D721Med (cell line): Measurements from ENCODE around the gene UGT1A4.

Experiments used
- DNase-seq: peaks from one replicate; pipeline ENCODE4 v3.0.0; 2011; ENCODE audit warnings: low spot score; ENCODE audit not compliant: insufficient read length
- FAIRE-seq: peaks from 2 replicates; lab custom pipeline; 2011; peaks lifted over from hg19 to GRCh38; lab: Jason Lieb, UNC
- TF ChIP-seq, protein P1 (sequence below): IDR thresholded peaks from 2 replicates; pipeline ENCODE4 v1.5.1; 2012; ENCODE audit warnings: mild to moderate bottlenecking, control low read depth; ENCODE audit not compliant: insufficient read depth; ENCODE audit errors: missing control alignments

The UGT1A4 gene

DNA sequence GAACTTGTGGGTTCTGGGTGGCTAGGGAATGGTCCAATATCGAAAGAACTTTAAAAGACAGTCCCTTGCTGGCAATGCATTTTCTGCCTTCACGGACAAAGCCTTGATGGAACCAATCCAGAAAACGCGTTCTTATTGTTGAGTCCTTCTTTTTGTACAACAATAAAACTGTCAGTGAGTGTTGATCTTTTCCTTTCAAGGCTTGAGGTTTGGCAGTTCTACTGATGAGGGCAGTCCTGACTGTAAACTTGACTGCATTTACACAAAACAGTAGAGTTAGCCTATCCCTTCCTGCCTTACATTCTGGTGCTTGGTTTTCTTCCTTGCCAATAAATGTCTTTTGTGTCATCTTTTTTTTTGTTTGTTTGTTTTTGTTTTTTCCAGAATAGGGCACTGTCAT is 39.3 kb upstream of the UGT1A4 start:
- FAIRE-seq, result no peak
- TF ChIP-seq, protein P1, sequence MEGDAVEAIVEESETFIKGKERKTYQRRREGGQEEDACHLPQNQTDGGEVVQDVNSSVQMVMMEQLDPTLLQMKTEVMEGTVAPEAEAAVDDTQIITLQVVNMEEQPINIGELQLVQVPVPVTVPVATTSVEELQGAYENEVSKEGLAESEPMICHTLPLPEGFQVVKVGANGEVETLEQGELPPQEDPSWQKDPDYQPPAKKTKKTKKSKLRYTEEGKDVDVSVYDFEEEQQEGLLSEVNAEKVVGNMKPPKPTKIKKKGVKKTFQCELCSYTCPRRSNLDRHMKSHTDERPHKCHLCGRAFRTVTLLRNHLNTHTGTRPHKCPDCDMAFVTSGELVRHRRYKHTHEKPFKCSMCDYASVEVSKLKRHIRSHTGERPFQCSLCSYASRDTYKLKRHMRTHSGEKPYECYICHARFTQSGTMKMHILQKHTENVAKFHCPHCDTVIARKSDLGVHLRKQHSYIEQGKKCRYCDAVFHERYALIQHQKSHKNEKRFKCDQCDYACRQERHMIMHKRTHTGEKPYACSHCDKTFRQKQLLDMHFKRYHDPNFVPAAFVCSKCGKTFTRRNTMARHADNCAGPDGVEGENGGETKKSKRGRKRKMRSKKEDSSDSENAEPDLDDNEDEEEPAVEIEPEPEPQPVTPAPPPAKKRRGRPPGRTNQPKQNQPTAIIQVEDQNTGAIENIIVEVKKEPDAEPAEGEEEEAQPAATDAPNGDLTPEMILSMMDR, result no peak
- no peak for DNase-seq

DNA sequence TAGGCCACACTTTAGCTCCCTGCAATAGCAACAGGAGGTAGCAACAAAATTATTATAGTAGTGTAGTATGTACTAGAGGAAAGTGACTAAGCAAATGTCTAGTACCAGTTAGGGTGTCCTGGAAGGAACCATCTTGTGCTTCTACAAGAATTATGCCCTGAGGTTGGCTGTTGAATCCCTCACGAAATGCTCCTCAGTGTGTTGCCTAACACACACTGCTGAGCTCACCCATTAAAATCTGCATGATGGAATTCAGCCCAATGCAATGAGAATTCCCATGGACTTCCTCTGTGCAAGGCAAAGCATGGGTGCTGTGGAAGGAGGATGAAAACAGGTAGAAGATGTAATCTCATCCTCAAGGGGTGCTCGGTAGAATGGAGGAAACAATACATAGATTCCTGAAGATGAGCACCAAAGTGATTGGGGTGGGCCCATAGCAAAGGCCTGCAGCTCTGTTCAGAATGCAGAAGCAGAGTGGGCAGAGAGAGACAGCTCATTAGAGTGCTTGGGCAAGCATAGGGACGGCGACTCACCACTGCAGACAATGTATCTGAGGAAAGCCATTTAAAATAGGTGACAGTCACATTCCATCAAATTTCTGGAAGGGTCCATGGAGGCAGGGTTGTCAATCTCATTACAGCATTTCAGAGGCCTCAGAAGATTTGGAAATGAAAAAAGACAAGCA is 38.0 kb upstream of the UGT1A4 start:
- TF ChIP-seq, protein P1, result no peak
- DNase-seq (no peak), FAIRE-seq (no peak)

DNA sequence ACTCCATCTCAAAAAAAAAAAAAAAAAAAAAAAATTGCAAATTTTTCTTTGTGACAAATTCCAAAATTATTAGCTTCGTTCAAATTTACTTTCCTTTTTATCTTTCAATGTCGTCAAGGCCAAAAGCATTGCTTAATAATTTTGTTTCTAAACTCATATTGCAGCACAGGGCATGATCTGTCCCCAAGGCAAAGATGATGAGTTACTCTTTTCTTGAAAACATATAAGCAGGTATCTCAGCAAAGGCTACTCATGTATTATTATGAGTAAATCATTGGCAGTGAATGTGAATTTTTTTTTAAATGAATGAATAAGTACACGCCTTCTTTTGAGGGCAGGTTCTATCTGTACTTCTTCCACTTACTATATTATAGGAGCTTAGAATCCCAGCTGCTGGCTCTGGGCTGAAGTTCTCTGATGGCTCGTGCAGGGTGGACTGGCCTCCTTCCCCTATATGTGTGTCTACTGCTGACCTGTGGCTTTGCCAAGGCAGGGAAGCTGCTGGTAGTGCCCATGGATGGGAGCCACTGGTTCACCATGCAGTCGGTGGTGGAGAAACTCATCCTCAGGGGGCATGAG is 36.9 kb upstream of the UGT1A4 start, which contains the start of gene UGT1A7:
UGT1A7 (plus strand) TSS at position 381 of the 579 bp plus-strand sequence; CDS start at position 418, 37 bp downstream.
- DNase-seq (no peak), FAIRE-seq (no peak)
- TF ChIP-seq, protein P1, result no peak

DNA sequence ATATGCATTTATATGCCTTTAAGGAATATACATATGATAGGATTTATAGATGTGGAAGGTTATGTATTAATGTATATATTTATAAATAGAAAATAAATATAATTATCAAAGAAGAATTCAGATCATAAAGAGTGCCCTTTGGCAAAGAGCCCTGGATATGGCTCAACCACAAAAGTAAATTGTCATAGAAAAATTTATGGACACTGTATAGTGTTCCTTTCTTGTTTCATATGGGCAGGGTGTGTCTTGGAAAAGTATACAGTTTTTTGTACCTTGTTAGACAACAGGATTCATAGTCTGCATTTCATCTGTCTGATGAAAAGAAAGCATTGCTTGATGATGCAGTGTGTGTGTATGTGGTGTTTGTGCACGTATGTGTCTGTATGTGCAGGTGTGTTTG is 33.9 kb upstream of the UGT1A4 start:
- no peak for DNase-seq
- no peak for FAIRE-seq

DNA sequence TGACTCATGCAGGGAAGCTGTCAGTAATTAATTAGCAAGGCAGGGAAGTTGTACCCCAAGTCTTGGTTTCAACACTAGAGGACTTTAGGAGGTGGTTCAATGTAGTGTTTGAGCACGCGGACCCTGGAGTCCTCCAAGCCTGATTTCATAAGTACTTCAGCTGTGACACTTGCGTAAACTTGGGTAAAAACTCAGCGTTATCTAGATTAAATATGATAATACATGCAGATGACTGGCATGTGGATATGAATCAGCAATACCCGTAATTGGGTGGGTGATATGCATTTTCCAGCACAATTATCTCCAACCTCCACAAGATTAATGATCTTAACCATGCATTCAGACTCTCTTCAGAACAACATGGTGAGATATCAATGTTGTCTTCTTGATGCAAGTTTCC is 31.6 kb upstream of the UGT1A4 start:
- no peak for DNase-seq
- FAIRE-seq, result no peak
- TF ChIP-seq, protein P1, result no peak

More for the DNA sequence above, 33.9 kb upstream of the UGT1A4 start:
- TF ChIP-seq, protein P1, result no peak

DNA sequence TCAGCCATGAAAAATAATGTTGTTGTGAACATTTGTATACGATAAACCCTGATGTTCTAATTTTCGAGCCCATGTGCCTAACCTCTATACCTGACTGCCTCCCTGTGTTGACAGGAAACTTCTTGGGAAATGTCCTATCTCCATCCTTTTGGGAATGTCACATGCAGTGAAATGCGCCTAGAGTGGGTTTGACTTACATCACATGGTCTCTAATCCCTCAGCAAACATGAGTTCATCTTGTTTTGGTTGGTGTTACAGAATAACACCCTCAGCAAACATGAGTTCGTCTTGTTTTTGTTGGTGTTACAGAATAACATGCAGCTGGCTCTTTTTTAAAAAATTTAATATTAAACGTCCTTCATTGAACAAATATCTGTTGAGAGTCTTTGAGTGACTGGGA is 30.2 kb upstream of the UGT1A4 start:
- TF ChIP-seq, protein P1, result no peak
- no peak for DNase-seq
- no peak for FAIRE-seq

DNA sequence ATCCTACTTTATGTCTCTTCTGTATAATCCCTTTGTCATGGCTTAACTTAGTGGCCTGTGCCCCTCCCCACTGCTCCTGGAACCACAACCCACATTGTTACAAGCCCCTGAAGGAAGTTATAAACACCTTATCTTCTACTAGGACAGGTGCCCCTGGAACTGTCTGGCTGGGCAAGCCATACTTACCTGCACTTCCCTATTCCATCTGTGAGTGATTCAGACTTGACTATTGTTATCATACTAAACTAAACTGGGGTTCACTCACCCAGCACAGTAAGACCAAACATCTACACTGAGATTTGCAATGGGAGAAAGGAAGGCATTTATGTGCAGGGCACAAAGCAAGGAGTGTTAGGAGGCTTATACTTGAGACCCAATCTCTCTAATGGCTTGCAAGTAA is 29.5 kb upstream of the UGT1A4 start:
- FAIRE-seq (no peak), DNase-seq (no peak)
- TF ChIP-seq, protein P1, result no peak
